LNCAP (cell line): ENCODE measurements around the gene NAPG.

ENCODE experiments used
- TF ChIP-seq, protein P1 (sequence below): fragments of 450-650 bp; IDR thresholded peaks from 2 replicates; pipeline ENCODE4 v1.5.1; 2017; ENCODE audit warnings: mild to moderate bottlenecking

Gene NAPG

DNA sequence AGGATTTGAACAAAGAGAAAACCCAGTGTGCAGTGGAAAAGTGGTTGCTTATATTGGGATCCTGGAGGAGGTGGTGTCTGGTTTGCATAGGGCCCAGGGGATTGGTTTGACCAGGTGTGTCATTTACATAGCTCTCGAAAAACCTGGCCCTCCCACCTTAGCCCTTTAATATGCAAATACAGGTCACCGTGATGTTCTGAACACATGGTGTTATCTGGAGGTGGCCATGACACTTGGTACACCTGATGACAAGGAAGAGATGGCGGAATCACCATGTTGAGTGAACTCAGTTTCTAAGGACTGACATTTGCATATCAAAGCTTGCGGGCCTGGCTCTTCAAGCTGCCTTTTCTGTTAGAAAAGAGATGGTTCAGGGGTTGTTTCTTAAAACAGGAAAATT lies 2.3 kb upstream of the NAPG start:
- TF ChIP-seq, protein P1, sequence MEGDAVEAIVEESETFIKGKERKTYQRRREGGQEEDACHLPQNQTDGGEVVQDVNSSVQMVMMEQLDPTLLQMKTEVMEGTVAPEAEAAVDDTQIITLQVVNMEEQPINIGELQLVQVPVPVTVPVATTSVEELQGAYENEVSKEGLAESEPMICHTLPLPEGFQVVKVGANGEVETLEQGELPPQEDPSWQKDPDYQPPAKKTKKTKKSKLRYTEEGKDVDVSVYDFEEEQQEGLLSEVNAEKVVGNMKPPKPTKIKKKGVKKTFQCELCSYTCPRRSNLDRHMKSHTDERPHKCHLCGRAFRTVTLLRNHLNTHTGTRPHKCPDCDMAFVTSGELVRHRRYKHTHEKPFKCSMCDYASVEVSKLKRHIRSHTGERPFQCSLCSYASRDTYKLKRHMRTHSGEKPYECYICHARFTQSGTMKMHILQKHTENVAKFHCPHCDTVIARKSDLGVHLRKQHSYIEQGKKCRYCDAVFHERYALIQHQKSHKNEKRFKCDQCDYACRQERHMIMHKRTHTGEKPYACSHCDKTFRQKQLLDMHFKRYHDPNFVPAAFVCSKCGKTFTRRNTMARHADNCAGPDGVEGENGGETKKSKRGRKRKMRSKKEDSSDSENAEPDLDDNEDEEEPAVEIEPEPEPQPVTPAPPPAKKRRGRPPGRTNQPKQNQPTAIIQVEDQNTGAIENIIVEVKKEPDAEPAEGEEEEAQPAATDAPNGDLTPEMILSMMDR: no peak

DNA sequence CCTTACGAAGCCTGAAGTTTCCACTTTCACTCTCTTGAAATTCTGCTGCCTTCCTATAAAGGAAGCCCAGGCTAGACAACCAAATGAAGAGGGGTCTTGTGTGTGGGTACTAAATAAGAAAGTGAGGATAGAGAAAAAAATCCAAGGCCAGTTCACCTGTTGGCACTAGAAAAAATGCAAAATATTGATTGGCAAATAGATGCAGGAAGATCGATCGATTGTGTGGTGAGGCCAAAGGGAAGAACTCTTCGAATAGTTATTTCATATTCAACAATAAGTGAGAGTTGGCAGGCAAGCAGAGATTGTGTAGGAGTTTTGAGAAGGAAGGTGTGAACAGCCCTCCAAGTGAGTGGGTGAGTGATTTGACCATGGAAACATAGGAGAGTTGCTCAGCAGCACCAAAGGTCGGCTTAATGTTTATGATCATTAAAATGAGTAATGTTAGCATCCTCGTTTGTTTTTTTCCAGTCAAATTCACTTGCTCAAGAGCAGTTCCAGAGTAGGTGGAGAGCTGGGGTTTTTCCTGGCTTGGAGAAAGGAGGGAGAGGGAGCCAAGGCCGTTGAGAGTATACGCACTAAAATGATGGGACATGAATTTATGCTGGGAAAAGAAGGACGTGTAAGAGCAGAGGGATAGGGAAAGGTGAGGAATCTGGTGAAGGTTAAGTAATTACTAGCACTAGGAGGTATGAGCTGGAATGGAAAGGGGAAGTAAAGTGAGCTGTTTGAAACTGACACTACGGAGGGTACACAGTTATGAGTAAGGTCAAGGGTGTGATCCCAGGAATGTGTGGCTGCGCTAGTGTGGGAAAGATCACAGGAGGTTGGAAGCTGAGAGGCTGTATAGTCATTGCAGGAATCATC lies 1.1 kb upstream of the NAPG start:
- TF ChIP-seq, protein P1: no peak

DNA sequence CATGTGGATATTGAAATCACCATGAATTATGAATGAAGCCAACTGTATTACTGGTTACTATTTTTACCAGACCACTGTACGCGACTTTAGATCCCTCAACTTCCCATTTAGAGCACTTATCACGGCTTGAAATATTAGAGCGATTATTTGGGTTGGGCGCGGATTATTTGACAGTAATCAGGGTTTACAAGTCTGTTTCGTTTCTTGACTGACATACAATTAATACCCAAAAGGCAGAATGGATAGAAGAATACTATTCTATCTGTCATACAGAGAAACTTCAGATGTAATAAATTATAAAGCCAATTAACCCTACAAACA lies 496 bp upstream of the NAPG start:
- TF ChIP-seq, protein P1: no peak

DNA sequence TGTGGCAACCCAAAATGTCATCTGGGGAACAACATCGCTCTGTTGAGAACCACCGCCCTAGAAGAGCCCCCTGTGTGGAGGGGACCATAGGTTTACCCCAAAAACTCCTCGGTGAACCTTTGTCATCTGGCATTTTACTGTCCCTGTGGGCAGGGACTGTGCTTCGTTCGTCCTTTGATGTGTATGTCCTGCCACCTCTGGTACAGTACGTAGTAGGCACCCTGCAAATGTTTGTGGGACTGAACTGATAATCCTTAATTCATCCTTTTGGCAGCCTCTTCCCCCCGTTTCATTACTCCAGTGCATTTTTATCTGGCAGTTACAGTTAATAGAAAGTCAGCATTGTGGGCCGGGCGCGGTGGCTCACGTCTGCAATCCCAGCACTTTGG lies 728 bp downstream of the NAPG start:
- TF ChIP-seq, protein P1: no peak

DNA sequence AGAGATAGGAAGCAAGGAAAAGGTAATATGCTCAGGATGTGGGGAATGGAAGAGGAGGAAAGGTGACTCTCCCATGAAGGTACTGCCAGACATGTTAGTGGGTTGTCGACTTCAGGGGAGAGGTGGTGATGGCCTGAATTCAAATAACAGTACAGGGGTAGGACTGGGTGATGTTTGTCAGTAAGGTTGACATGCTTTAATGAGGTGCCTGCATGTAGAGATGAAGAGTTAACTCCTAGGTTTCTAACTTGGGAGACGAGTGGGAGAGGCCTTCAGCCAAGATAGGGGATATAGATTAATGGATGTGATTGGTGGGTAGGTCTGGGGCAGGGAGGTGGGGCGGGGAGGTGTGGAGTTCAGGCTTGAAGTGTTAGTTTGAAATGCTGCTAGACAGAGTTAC lies 2.6 kb downstream of the NAPG start:
- TF ChIP-seq, protein P1: no peak

DNA sequence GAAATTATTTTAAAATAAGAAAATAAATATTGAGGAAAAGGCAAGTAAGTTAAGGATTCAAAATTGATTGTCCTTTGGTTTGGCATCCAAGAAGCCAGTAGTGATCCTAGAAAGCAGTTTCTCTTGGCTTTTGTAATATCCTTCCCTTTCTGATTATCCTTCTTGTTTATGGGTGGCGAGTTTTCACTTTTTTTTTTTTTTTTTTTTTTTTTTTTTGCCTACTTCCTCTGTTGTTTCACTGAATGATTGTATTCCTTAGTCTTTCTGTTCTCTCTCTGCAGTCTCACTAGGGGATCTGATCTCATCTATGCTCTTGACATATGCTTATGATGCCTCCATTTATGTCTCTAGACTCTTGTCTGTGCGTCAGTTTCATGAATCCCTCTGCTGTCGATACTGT lies 4.2 kb downstream of the NAPG start:
- TF ChIP-seq, protein P1: no peak

DNA sequence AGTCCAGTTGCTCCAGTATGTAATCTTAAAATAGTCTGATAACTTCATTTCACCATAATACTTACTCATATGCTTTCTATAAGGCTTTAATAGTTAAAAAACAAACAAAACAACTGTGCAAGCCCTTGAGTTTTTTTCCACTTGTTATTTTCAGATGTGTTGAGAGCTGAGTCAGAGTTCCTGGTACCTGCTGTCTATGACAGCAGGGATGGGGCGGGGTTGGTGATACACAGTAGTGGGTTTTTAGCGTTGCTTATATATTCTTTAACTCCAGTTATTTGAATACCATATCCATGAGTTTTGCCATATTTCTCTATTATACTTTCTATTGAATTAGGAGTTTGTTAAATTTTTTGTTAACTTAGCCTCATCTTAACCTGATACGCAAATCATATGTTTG lies 5.0 kb downstream of the NAPG start:
- TF ChIP-seq, protein P1: no peak

DNA sequence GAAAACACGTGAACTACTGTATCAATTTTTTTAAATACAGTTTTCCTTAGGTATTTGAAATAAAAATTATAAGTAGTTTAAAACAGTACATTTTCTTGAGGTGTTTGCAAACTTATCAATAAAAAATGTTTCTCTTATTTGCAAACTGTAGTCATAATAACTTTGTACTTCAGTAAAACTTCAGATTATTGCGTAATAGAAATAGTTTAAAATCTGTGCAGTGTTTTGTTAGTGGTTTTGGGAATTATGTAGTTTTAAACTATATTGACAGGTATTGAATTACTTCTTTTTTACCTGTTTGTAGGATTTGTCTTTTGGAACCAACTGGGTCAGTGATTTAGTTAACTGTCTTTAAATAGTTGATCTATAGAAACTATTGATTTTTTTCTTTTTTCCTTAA lies 7.3 kb downstream of the NAPG start:
- TF ChIP-seq, protein P1: no peak
